Measurements from ENCODE around the gene MMP11. TPM values are rescaled to one million over a fixed set of nuclear protein-coding genes. Genes with fewer than 3 reads are reported as not detected.
A peak's percentile ranks its signal among the peaks of the same experiment; 100 is the strongest.

Gene MMP11
- total RNA-seq, 4 donors from 2014 or later: 4.5 to 7.3 (median 5.6) TPM

GRCh38 chr22:23824476-23825245 is 52.0 kb downstream of the MMP11 start:
- 90 to 93% methylated on average over 9 to 10 of the region's 13 CpGs for WGBS, 2 donors
- peaks cover 0 to 13% (median 0%) of the 10 kb centered on the region in 4 donors for H3K4me1 ChIP-seq
- H3K27me3 ChIP-seq: no peaks in the 10 kb centered on the region
- H3K4me3 ChIP-seq: no peak overlapping the region
- H3K27ac ChIP-seq: no peak overlapping the region
- no peak for DNase-seq (ENCODE audit: low spot score in 2 of 2)
- TF ChIP-seq EP300 (IDR thresholded peaks at IDR 0.05) (no peak), POLR2A (IDR thresholded peaks at IDR 0.05) (no peak)
- peaks cover 0 to 99% (median 12%) of the 10 kb centered on the region in 3 donors for H3K36me3 ChIP-seq
- peaks cover 0 to 4% (median 0%) of the 10 kb centered on the region in 4 donors for H3K9me3 ChIP-seq

GRCh38 chr22:23825246-23825905 is 52.7 kb downstream of the MMP11 start:
- Histone ChIP-seq H3K27me3 (no peaks in the 10 kb centered on the region), H3K4me3 (no peak overlapping the region), H3K27ac (no peak overlapping the region), H3K9me3 (peaks cover 0 to 4% (median 0%) of the 10 kb centered on the region in 4 donors), H3K36me3 (peaks cover 0 to 97% (median 12%) of the 10 kb centered on the region in 3 donors), H3K4me1 (peaks cover 0 to 13% (median 0%) of the 10 kb centered on the region in 4 donors)
- no peak for DNase-seq (ENCODE audit: low spot score in 2 of 2)
- TF ChIP-seq EP300 (IDR thresholded peaks at IDR 0.05): no peak
- no peak for TF ChIP-seq POLR2A (IDR thresholded peaks at IDR 0.05)
- TF ChIP-seq, protein P1, sequence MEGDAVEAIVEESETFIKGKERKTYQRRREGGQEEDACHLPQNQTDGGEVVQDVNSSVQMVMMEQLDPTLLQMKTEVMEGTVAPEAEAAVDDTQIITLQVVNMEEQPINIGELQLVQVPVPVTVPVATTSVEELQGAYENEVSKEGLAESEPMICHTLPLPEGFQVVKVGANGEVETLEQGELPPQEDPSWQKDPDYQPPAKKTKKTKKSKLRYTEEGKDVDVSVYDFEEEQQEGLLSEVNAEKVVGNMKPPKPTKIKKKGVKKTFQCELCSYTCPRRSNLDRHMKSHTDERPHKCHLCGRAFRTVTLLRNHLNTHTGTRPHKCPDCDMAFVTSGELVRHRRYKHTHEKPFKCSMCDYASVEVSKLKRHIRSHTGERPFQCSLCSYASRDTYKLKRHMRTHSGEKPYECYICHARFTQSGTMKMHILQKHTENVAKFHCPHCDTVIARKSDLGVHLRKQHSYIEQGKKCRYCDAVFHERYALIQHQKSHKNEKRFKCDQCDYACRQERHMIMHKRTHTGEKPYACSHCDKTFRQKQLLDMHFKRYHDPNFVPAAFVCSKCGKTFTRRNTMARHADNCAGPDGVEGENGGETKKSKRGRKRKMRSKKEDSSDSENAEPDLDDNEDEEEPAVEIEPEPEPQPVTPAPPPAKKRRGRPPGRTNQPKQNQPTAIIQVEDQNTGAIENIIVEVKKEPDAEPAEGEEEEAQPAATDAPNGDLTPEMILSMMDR (IDR thresholded peaks at IDR 0.05): no peak
- 96 to 99% methylated on average over 12 of the region's 12 CpGs for WGBS, 2 donors

DNA sequence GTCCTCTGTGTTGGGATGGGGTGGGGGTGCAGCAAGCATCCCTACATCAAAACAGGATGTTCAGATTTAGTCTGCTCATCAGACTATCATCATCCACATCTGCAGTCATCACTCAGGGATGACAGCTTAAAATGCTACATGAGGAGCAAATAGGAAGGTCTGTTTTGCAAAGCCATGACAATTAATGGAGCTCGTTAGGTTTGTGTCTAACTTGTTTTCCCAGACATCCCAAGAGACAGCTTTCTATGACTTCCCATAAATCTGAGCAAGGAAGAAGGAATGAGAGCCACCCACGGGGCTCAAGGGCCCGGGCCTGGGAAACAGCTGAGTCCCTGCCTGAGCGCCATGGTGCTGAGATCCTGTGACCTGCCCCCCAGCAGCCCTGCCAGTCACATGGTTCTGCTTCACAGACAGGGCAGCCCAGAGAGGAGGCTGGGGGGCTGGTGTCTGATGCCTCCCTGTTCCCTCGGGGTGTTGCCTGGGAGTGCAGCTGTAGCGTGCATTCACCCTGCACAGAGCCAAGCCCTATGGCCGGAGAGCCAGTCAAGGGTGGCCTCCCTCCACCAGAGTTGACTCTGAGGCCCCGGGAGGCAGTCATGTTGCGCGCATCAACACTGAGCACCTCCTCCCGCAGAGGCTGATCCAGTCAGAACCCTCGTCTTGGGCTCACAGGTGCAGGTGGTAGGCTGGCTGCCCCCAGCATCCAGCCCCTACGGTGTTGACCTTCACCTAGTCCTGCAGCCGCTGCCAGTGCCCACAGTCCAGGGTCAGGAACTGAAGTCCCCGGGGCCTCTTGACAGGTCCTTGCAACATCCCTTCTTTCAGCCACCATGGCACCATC is 54.1 kb downstream of the MMP11 start:
- no peak overlapping the region for H3K4me3 ChIP-seq
- H3K9me3 ChIP-seq: peaks cover 0 to 4% (median 0%) of the 10 kb centered on the region in 4 donors
- TF ChIP-seq, protein P1 (IDR thresholded peaks at IDR 0.05): no peak
- TF ChIP-seq POLR2A (IDR thresholded peaks at IDR 0.05) (no peak), EP300 (IDR thresholded peaks at IDR 0.05) (no peak)
- H3K36me3 ChIP-seq: peaks cover 0 to 95% (median 14%) of the 10 kb centered on the region in 3 donors
- 75 to 76% methylated on average over 13 to 15 of the region's 15 CpGs for WGBS, 2 donors
- no peaks in the 10 kb centered on the region for H3K27me3 ChIP-seq
- peak overlapping the region in 1 of 4 donors; percentile 3 for H3K27ac ChIP-seq
- peaks cover 0 to 14% (median 0%) of the 10 kb centered on the region in 4 donors for H3K4me1 ChIP-seq
- DNase-seq (ENCODE audit: low spot score in 2 of 2): no peak

DNA sequence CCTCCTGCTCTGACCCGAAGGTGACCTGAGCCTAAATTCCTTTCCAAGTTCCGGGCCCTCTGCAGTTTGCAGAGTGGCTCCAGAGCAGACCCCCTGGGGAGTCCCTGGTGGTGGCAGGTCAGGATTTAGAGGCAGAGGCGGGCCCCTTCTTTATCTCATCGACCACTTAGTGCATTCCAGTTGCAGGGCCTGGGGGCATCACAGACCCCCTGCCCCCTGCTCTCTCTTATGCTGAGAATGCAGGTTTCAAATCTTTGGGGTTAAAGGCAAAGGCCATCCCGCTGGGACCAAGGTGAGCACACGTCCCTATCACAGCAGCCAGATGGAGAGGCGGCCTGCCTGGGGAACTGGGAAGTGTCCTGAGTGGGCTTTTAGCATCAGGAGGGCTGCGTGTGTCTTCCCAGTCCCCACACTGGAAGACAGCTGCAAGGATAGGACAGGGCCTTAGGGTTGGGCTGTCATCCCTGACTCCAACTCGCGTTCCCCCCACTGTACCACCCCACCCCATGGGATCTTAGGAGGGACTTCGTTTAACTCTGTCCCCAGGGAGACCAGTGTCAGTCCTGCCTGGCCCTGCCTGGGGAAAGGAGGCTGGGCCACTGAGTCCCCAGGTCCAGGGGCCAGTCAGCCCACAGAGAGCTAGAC is 54.8 kb downstream of the MMP11 start:
- 74 to 86% methylated on average over 11 of the region's 11 CpGs for WGBS, 2 donors
- Histone ChIP-seq H3K27ac (no peak overlapping the region), H3K4me3 (no peak overlapping the region), H3K9me3 (peaks cover 0 to 4% (median 0%) of the 10 kb centered on the region in 4 donors), H3K27me3 (no peaks in the 10 kb centered on the region), H3K4me1 (peaks cover 0 to 21% (median 0%) of the 10 kb centered on the region in 4 donors), H3K36me3 (peaks cover 0 to 95% (median 18%) of the 10 kb centered on the region in 3 donors)
- DNase-seq (ENCODE audit: low spot score in 2 of 2): no peak
- TF ChIP-seq, protein P1 (IDR thresholded peaks at IDR 0.05): no peak
- no peak for TF ChIP-seq POLR2A (IDR thresholded peaks at IDR 0.05)
- TF ChIP-seq EP300 (IDR thresholded peaks at IDR 0.05): no peak
